ENCODE results near the gene TAF4B.
"Not testable (repeated sequence)": the region's sequence is repeated elsewhere in the genome, so short reads cannot be mapped to it uniquely, and the experiment has no call there.

The TAF4B gene

GRCh38 chr18:26233208-26233607, 7.0 kb downstream of the TAF4B start:
- DNase-seq (ENCODE audit: low read depth), result no peak

GRCh38 chr18:26237363-26237762, 11.1 kb downstream of the TAF4B start:
- DNase-seq (ENCODE audit: low read depth), result not testable (repeated sequence)

- not testable (repeated sequence) for DNase-seq (ENCODE audit: low read depth)
These were observed 12.5 kb downstream of the TAF4B start for GRCh38 chr18:26238718-26239117.

- not testable (repeated sequence) for DNase-seq (ENCODE audit: low read depth)
These were observed 16.1 kb downstream of the TAF4B start for GRCh38 chr18:26242392-26242791.

- DNase-seq (ENCODE audit: low read depth), result not testable (repeated sequence)
These were observed 19.2 kb downstream of the TAF4B start for GRCh38 chr18:26245434-26245833.

GRCh38 chr18:26252411-26252810, 26.2 kb downstream of the TAF4B start:
- DNase-seq (ENCODE audit: low read depth), result no peak

GRCh38 chr18:26254808-26255207, 28.6 kb downstream of the TAF4B start:
- DNase-seq (ENCODE audit: low read depth), result not testable (repeated sequence)

GRCh38 chr18:26255695-26256622, 29.7 kb downstream of the TAF4B start:
- DNase-seq (ENCODE audit: low read depth), result no peak

GRCh38 chr18:26258711-26259110, 32.5 kb downstream of the TAF4B start:
- DNase-seq (ENCODE audit: low read depth), result no peak

GRCh38 chr18:26259416-26259815, 33.2 kb downstream of the TAF4B start:
- DNase-seq (ENCODE audit: low read depth), result not testable (repeated sequence)

GRCh38 chr18:26262156-26262555, 35.9 kb downstream of the TAF4B start:
- DNase-seq (ENCODE audit: low read depth), result no peak

- no peak for DNase-seq (ENCODE audit: low read depth)
These were observed 41.2 kb downstream of the TAF4B start for GRCh38 chr18:26267357-26267930.

GRCh38 chr18:26268454-26268853, 42.2 kb downstream of the TAF4B start:
- DNase-seq (ENCODE audit: low read depth), result no peak

GRCh38 chr18:26271917-26272549, 45.8 kb downstream of the TAF4B start:
- DNase-seq (ENCODE audit: low read depth), result no peak

GRCh38 chr18:26277374-26277773, 51.1 kb downstream of the TAF4B start:
- DNase-seq (ENCODE audit: low read depth), result no peak

- DNase-seq (ENCODE audit: low read depth), result no peak
These were observed 53.2 kb downstream of the TAF4B start for GRCh38 chr18:26279428-26279827.

- peak; percentile 2 for DNase-seq (ENCODE audit: low read depth)
These were observed 59.8 kb downstream of the TAF4B start for GRCh38 chr18:26286008-26286407.

GRCh38 chr18:26287644-26288043, 61.4 kb downstream of the TAF4B start:
- no peak for DNase-seq (ENCODE audit: low read depth)

GRCh38 chr18:26290385-26290784, 64.1 kb downstream of the TAF4B start:
- DNase-seq (ENCODE audit: low read depth), result no peak

- DNase-seq (ENCODE audit: low read depth), result no peak
These were observed 67.7 kb downstream of the TAF4B start for GRCh38 chr18:26293982-26294381.

GRCh38 chr18:26298107-26298506, 71.9 kb downstream of the TAF4B start:
- DNase-seq (ENCODE audit: low read depth), result no peak

- no peak for DNase-seq (ENCODE audit: low read depth)
These were observed 75.4 kb downstream of the TAF4B start for GRCh38 chr18:26301681-26302080.

GRCh38 chr18:26303222-26303621, 77.0 kb downstream of the TAF4B start:
- not testable (repeated sequence) for DNase-seq (ENCODE audit: low read depth)
